SK-N-SH (cell line): ENCODE results near the gene GRIA1. TPM values are rescaled to one million over a fixed set of nuclear protein-coding genes. Genes with fewer than 3 reads are reported as not detected.

Experiments
- CTCF ChIA-PET: fragments of 300-600, 350-600 bp; formaldehyde crosslinking; extraction: SDS; loops from one replicate; lab custom pipeline; 2021; lab: Yijun Ruan, JAX
- POLR2A ChIA-PET: fragments of 350-600 bp; sonication (Branson Sonifier 250); formaldehyde crosslinking; extraction: SDS; loops from one replicate; lab custom pipeline; 2020; ENCODE audit warnings: antibody characterized with exemption, inconsistent platforms; lab: Yijun Ruan, JAX
- DNase-seq: peaks from one replicate; pipeline ENCODE4 v3.0.0; 2012
- H2AFZ ChIP-seq: fragments of 200-600 bp; sonication (generic); 2 replicates; pipeline ENCODE4 v1.8.1; 2016; ENCODE audit warnings: antibody characterized with exemption, mild to moderate bottlenecking, low read depth
- H3F3A ChIP-seq: fragments of 200-600 bp; sonication (generic); replicated peaks from 2 replicates; pipeline ENCODE3; 2016; ENCODE audit warnings: antibody characterized with exemption, mild to moderate bottlenecking; ENCODE audit not compliant: insufficient read depth
- H3K27ac ChIP-seq, 2 experiments: fragments of 200-500 bp in 1 of 2; fragments of 200-600 bp in 1 of 2; sonication (Bioruptor generic) in 1 of 2; sonication (generic), shearing (Covaris generic) in 1 of 2; 2 replicates each; pipeline versions ENCODE4 v1.5.1 to v1.6.1; 2014 to 2016; ENCODE audit warnings: low read depth in 2 of 2, inconsistent platforms in 1 of 2, low read length in 1 of 2, mild to moderate bottlenecking in 1 of 2, mixed read lengths in 1 of 2
- H3K27me3 ChIP-seq: fragments of 200-600 bp; sonication (generic), shearing (Covaris generic); 2 replicates; pipeline ENCODE4 v1.6.1; 2016; ENCODE audit warnings: mixed run types; ENCODE audit not compliant: insufficient read depth
- H3K36me3 ChIP-seq, 2 experiments: fragments of 200-500 bp in 1 of 2; fragments of 200-600 bp in 1 of 2; sonication (Bioruptor generic) in 1 of 2; sonication (generic) in 1 of 2; replicated peaks in 1 of 2; 2 replicates each; pipeline versions ENCODE3 to v1.5.1; 2014 to 2016; ENCODE audit warnings: low read length in 1 of 2, mild to moderate bottlenecking in 1 of 2; ENCODE audit not compliant: insufficient read depth in 2 of 2, control insufficient read depth in 1 of 2
- H3K4me1 ChIP-seq, 2 experiments: fragments of 200-500 bp in 1 of 2; fragments of 200-600 bp in 1 of 2; sonication (Bioruptor generic) in 1 of 2; sonication (generic), shearing (Covaris generic) in 1 of 2; 2 replicates each; pipeline versions ENCODE4 v1.5.1 to v1.6.1; 2014 to 2016; ENCODE audit warnings: low read depth in 1 of 2, low read length in 1 of 2, mixed run types in 1 of 2; ENCODE audit not compliant: insufficient read depth in 2 of 2, control insufficient read depth in 1 of 2
- H3K4me2 ChIP-seq: fragments of 200-600 bp; sonication (generic), shearing (Covaris generic); 2 replicates; pipeline ENCODE4 v1.6.1; 2017; ENCODE audit warnings: mixed run types
- H3K4me3 ChIP-seq, 2 experiments: fragments of 200-500 bp in 1 of 2; fragments of 200-600 bp in 1 of 2; sonication (Bioruptor generic) in 1 of 2; sonication (generic), shearing (Covaris generic) in 1 of 2; 2 replicates each; pipeline versions ENCODE4 v1.5.1 to v1.8.1; 2014 to 2016; ENCODE audit warnings: low read depth in 2 of 2, inconsistent platforms in 1 of 2, low read length in 1 of 2, mild to moderate bottlenecking in 1 of 2, mixed read lengths in 1 of 2, moderate library complexity in 1 of 2
- H3K79me2 ChIP-seq: fragments of 200-600 bp; sonication (generic); 2 replicates; pipeline ENCODE4 v1.8.1; 2017; ENCODE audit warnings: mild to moderate bottlenecking; ENCODE audit not compliant: insufficient read depth
- H3K9ac ChIP-seq: fragments of 200-600 bp; sonication (generic); 2 replicates; pipeline ENCODE4 v1.6.1; 2017; ENCODE audit warnings: mixed run types
- H3K9me2 ChIP-seq: fragments of 200-600 bp; sonication (generic); 2 replicates; pipeline ENCODE4 v1.6.1; 2017; ENCODE audit warnings: mixed run types
- H3K9me3 ChIP-seq: fragments of 200-600 bp; sonication (generic); 2 replicates; pipeline ENCODE4 v1.6.1; 2017; ENCODE audit warnings: mixed run types, mild to moderate bottlenecking, moderate library complexity
- H4K20me1 ChIP-seq: fragments of 200-600 bp; sonication (generic); 2 replicates; pipeline ENCODE4 v1.6.1; 2017; ENCODE audit warnings: mild to moderate bottlenecking, mixed run types; ENCODE audit not compliant: insufficient read depth
- GATA2 ChIP-seq: sonication (generic); formaldehyde crosslinking; IDR thresholded peaks from 2 replicates; pipeline ENCODE4 v1.5.0; 2020; ENCODE audit warnings: mild to moderate bottlenecking, missing genetic modification reagents
- NFIC ChIP-seq: IDR thresholded peaks from 2 replicates; pipeline ENCODE4 v1.4.0; 2012; ENCODE audit warnings: borderline replicate concordance
- RAD21 ChIP-seq: IDR thresholded peaks from 2 replicates; pipeline ENCODE4 v1.6.1; 2012; ENCODE audit warnings: mild to moderate bottlenecking, low read length
- RCOR1 ChIP-seq: fragments of 150-350 bp; IDR thresholded peaks from 2 replicates; pipeline ENCODE4 v1.6.1; 2017; ENCODE audit warnings: antibody characterized with exemption, low read length
- RFX5 ChIP-seq: IDR thresholded peaks from 2 replicates; pipeline ENCODE4 v1.6.1; 2012; ENCODE audit warnings: mild to moderate bottlenecking, improper control_type of control experiment, low read length
- TCF12 ChIP-seq: IDR thresholded peaks from 2 replicates; pipeline ENCODE4 v1.4.0; 2012
- USF2 ChIP-seq: fragments of 150-350 bp; IDR thresholded peaks from 2 replicates; pipeline ENCODE4 v1.6.1; 2017; ENCODE audit warnings: antibody characterized with exemption, low read length, low read depth, borderline replicate concordance
- WGBS: methylation state at CpG from one replicate; pipeline ENCODE4 v1.1.6; 2017; ENCODE audit warnings: low lambda C conversion rate; 5-methylcytosine and 5-hydroxymethylcytosine counted together
- polyA plus RNA-seq, 3 experiments: library from polyadenylated mRNA; depleted of rRNA; stranded (reverse); fragments of >200 nt; gene quantifications; 2 replicates each; pipeline ENCODE4 v1.2.3, GENCODE V29; 2012
- TF ChIP-seq, protein P1 (sequence below): fragments of 200-600 bp; sonication (generic); IDR thresholded peaks from 2 replicates; pipeline ENCODE4 v1.6.1; 2017; ENCODE audit warnings: antibody characterized with exemption, mild to moderate bottlenecking, moderate library complexity
- TF ChIP-seq, protein P2 (sequence below): IDR thresholded peaks from 2 replicates; pipeline ENCODE4 v1.4.0; 2012; ENCODE audit warnings: low read depth, borderline replicate concordance
- TF ChIP-seq, protein P3 (sequence below): fragments of 150-350 bp; IDR thresholded peaks from 2 replicates; pipeline ENCODE4 v1.6.1; 2016; ENCODE audit warnings: mild to moderate bottlenecking, low read depth, low read length

Gene GRIA1
- polyA plus RNA-seq, 1 of the 3 experiments (the other 2 are of a cell fraction) = 0.35 TPM

- Histone ChIP-seq H3K36me3 (no peaks in the 10 kb centered on the region), H3F3A (no peaks in the 10 kb centered on the region), H4K20me1 (no peaks in the 10 kb centered on the region), H3K9me3 (no peaks in the 10 kb centered on the region; the same call in 1 of the 2 replicates), H3K4me1 (peaks cover 0 to 9% of the 10 kb centered on the region in 2 experiments; a peak in 1 of 4 replicates), H3K9me2 (no peaks in the 10 kb centered on the region), H3K27ac (no peak overlapping the region), H2AFZ (no peak overlapping the region), H3K4me3 (no peak overlapping the region), H3K27me3 (no peaks in the 10 kb centered on the region), H3K79me2 (no peaks in the 10 kb centered on the region), H3K4me2 (no peak overlapping the region), H3K9ac (no peak overlapping the region)
- TF ChIP-seq NFIC (no peak), RAD21 (peak; percentile 31), USF2 (no peak), RCOR1 (no peak)
- TF ChIP-seq, protein P1, sequence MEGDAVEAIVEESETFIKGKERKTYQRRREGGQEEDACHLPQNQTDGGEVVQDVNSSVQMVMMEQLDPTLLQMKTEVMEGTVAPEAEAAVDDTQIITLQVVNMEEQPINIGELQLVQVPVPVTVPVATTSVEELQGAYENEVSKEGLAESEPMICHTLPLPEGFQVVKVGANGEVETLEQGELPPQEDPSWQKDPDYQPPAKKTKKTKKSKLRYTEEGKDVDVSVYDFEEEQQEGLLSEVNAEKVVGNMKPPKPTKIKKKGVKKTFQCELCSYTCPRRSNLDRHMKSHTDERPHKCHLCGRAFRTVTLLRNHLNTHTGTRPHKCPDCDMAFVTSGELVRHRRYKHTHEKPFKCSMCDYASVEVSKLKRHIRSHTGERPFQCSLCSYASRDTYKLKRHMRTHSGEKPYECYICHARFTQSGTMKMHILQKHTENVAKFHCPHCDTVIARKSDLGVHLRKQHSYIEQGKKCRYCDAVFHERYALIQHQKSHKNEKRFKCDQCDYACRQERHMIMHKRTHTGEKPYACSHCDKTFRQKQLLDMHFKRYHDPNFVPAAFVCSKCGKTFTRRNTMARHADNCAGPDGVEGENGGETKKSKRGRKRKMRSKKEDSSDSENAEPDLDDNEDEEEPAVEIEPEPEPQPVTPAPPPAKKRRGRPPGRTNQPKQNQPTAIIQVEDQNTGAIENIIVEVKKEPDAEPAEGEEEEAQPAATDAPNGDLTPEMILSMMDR = 0 out of 2 replicates have a peak, but pooled peaks have one; percentile 17
- TF ChIP-seq, protein P2, sequence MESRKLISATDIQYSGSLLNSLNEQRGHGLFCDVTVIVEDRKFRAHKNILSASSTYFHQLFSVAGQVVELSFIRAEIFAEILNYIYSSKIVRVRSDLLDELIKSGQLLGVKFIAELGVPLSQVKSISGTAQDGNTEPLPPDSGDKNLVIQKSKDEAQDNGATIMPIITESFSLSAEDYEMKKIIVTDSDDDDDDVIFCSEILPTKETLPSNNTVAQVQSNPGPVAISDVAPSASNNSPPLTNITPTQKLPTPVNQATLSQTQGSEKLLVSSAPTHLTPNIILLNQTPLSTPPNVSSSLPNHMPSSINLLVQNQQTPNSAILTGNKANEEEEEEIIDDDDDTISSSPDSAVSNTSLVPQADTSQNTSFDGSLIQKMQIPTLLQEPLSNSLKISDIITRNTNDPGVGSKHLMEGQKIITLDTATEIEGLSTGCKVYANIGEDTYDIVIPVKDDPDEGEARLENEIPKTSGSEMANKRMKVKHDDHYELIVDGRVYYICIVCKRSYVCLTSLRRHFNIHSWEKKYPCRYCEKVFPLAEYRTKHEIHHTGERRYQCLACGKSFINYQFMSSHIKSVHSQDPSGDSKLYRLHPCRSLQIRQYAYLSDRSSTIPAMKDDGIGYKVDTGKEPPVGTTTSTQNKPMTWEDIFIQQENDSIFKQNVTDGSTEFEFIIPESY = no peak
- 58% methylated on average over 2 of the region's 2 CpGs for WGBS
- POLR2A ChIA-PET = no interaction called here
- DNase-seq = no peak
- CTCF ChIA-PET = interaction anchor here (0.6 kb wide), 1 partner anchor 1137 kb away, joined by 3 read pairs; no protein-coding TSS in a partner anchor
These were observed 266.1 kb downstream of the GRIA1 start for GRCh38 chr5:153756540-153756939.

DNA sequence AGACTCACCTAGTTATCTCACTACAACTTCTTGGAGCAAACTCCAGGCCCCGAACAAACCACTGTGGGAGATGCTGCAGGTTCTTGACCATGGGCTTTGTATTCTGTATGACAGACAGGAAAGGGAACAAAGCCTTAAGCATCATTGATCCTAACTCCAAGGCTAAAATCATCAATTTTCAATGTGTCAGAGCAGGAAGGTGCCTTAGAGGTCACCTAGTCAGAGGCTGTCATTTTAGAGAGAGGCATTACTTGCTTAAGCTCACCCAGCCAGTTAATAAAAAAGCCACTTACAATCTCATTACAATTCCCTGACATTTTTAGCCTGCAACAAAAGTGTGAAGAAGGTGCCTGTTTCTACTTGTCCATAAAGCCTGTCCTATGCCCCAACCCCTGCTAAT is 275.5 kb downstream of the GRIA1 start:
- Histone ChIP-seq H3K4me2 (no peak overlapping the region), H2AFZ (no peak overlapping the region), H3F3A (no peaks in the 10 kb centered on the region), H3K79me2 (no peaks in the 10 kb centered on the region), H3K9me2 (no peaks in the 10 kb centered on the region), H3K27ac (no peak overlapping the region), H4K20me1 (no peaks in the 10 kb centered on the region), H3K36me3 (no peaks in the 10 kb centered on the region), H3K4me1 (peaks cover 0 to 15% of the 10 kb centered on the region in 2 experiments; a peak in 2 of 4 replicates), H3K9me3 (no peaks in the 10 kb centered on the region), H3K9ac (no peak overlapping the region), H3K4me3 (no peak overlapping the region), H3K27me3 (no peaks in the 10 kb centered on the region)
- TF ChIP-seq RFX5 (no peak), GATA2 (CRISPR knock-in tag) (no peak), TCF12 (no peak)
- TF ChIP-seq, protein P3, sequence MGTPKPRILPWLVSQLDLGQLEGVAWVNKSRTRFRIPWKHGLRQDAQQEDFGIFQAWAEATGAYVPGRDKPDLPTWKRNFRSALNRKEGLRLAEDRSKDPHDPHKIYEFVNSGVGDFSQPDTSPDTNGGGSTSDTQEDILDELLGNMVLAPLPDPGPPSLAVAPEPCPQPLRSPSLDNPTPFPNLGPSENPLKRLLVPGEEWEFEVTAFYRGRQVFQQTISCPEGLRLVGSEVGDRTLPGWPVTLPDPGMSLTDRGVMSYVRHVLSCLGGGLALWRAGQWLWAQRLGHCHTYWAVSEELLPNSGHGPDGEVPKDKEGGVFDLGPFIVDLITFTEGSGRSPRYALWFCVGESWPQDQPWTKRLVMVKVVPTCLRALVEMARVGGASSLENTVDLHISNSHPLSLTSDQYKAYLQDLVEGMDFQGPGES = no peak
- TF ChIP-seq, protein P1 = no peak
- 67% methylated on average over 1 of the region's 1 CpG for whole genome bisulfite sequencing
- CTCF ChIA-PET = interaction anchor here (1.1 to 2.1 kb wide), 3 partner anchors 11 to 639 kb away, joined by 3 to 6 read pairs (median 3); no protein-coding TSS in a partner anchor
- POLR2A ChIA-PET = no interaction called here
- no peak for DNase-seq
